Naive thymus-derived CD8-positive, alpha-beta T cell (primary cell): Measurements from ENCODE around the gene EDA. TPM values are rescaled to one million over a fixed set of nuclear protein-coding genes. Genes with fewer than 3 reads are reported as not detected.

Experiments
- ATAC-seq, 2 donors: fragments of 150-1000 bp; cut with Tn5 transposase in 1 of 2; sonication (Bioruptor Pico), chemical (Tn5 transposase) in 1 of 2; 1 replicate in 1 of 2; 2 replicates in 1 of 2; pipeline ENCODE4 v1.10.0; 2021; ENCODE audit warnings: mild to moderate bottlenecking in 2 of 2, moderate library complexity in 2 of 2
- POLR2A ChIA-PET: fragments of 350-600 bp; sonication (Branson Sonifier 250); formaldehyde crosslinking; loops from one replicate; lab custom pipeline; 2021; ENCODE audit warnings: antibody characterized with exemption; lab: Charles Lee
- DNase-seq, 10 donors: peaks; one replicate each; pipeline versions ENCODE4 v3.0.0 to v3.0.0-alpha.2; 2020 to 2022
- H3K27ac Mint-ChIP-seq, 10 donors: one replicate each; pipeline ENCODE4 v1.8.0; 2020 to 2022; ENCODE audit warnings: mild to moderate bottlenecking in 10 of 10, mixed read lengths in 10 of 10, moderate library complexity in 4 of 10, inconsistent platforms in 1 of 10
- H3K27me3 Mint-ChIP-seq, 5 donors: one replicate each; pipeline ENCODE4 v1.8.0; 2021 to 2022; ENCODE audit warnings: mixed read lengths in 5 of 5
- H3K36me3 Mint-ChIP-seq, 3 donors: one replicate each; pipeline ENCODE4 v1.8.0; 2020 to 2022; ENCODE audit warnings: mixed read lengths in 3 of 3, mild to moderate bottlenecking in 2 of 3, inconsistent platforms in 1 of 3
- H3K4me1 Mint-ChIP-seq, 4 donors: one replicate each; pipeline ENCODE4 v1.8.0; 2021 to 2022; ENCODE audit warnings: mixed read lengths in 4 of 4
- H3K4me3 Mint-ChIP-seq, 10 donors: one replicate each; pipeline ENCODE4 v1.8.0; 2020 to 2022; ENCODE audit warnings: mild to moderate bottlenecking in 10 of 10, mixed read lengths in 10 of 10, moderate library complexity in 6 of 10, inconsistent platforms in 1 of 10
- H3K9me3 Mint-ChIP-seq, 9 donors: one replicate each; pipeline ENCODE4 v1.8.0; 2020 to 2022; ENCODE audit warnings: mixed read lengths in 9 of 9, mild to moderate bottlenecking in 3 of 9, inconsistent platforms in 1 of 9, moderate library complexity in 1 of 9
- polyA plus RNA-seq, 3 donors: library from polyadenylated mRNA; unstranded; fragments of 300-500 nt; fragmentation: Illumina TruSeq; gene quantifications; one replicate each; pipeline ENCODE4 v1.2.3, GENCODE V29; 2021
- total RNA-seq, 8 experiments: library from RNA in 2 of 8; stranded (reverse) in 2 of 8; gene quantifications; one replicate each; pipeline ENCODE4 v1.2.3 and lab custom pipeline; 2021 to 2026

Gene EDA
- total and polyA plus RNA-seq, 5 experiments from 2014 or later: 0.80 to 1.7 (median 1.1) TPM

- H3K4me3 Mint-ChIP-seq: no peak overlapping the region
- H3K36me3 Mint-ChIP-seq: peaks cover 0 to 10% (median 3%) of the 10 kb centered on the region in 3 donors
- H3K27me3 Mint-ChIP-seq: no peaks in the 10 kb centered on the region
- POLR2A ChIA-PET: no interaction called here
- no peak overlapping the region for H3K27ac Mint-ChIP-seq
- ATAC-seq (no peak), DNase-seq (no peak)
- peaks cover 0 to 39% (median 12%) of the 10 kb centered on the region in 9 donors for H3K9me3 Mint-ChIP-seq
- H3K4me1 Mint-ChIP-seq: no peaks in the 10 kb centered on the region
Observed at GRCh38 chrX:69884210-69884609, 268.3 kb downstream of the EDA start.

- no peak for DNase-seq
- H3K4me3 Mint-ChIP-seq: no peak overlapping the region
- POLR2A ChIA-PET: no interaction called here
- no peak overlapping the region for H3K27ac Mint-ChIP-seq
- H3K9me3 Mint-ChIP-seq: peaks cover 0 to 5% (median 0%) of the 10 kb centered on the region in 9 donors
- H3K4me1 Mint-ChIP-seq: no peaks in the 10 kb centered on the region
- no peaks in the 10 kb centered on the region for H3K27me3 Mint-ChIP-seq
- ATAC-seq: no peak
- H3K36me3 Mint-ChIP-seq: peaks cover 0 to 5% (median 0%) of the 10 kb centered on the region in 3 donors
Observed at GRCh38 chrX:69896046-69896445, 280.1 kb downstream of the EDA start.

- ATAC-seq (no peak), DNase-seq (no peak)
- Mint-ChIP-seq H3K9me3 (peaks cover 0 to 3% (median 0%) of the 10 kb centered on the region in 9 donors), H3K27me3 (no peaks in the 10 kb centered on the region), H3K27ac (no peak overlapping the region), H3K4me3 (no peak overlapping the region), H3K4me1 (no peaks in the 10 kb centered on the region), H3K36me3 (peaks cover 0 to 5% (median 0%) of the 10 kb centered on the region in 3 donors)
- POLR2A ChIA-PET: no interaction called here
Observed at GRCh38 chrX:69900491-69900890, 284.6 kb downstream of the EDA start.

GRCh38 chrX:69906447-69906846 is 290.5 kb downstream of the EDA start:
- no peaks in the 10 kb centered on the region for H3K4me1 Mint-ChIP-seq

GRCh38 chrX:69914781-69915180 is 298.9 kb downstream of the EDA start:
- H3K4me3 Mint-ChIP-seq: no peak overlapping the region
- no peaks in the 10 kb centered on the region for H3K4me1 Mint-ChIP-seq
- no peak for ATAC-seq
- peaks cover 0 to 2% (median 0%) of the 10 kb centered on the region in 3 donors for H3K36me3 Mint-ChIP-seq
- no peaks in the 10 kb centered on the region for H3K27me3 Mint-ChIP-seq
- DNase-seq: no peak
- H3K27ac Mint-ChIP-seq: no peak overlapping the region
- H3K9me3 Mint-ChIP-seq: peaks cover 0 to 20% (median 0%) of the 10 kb centered on the region in 9 donors
- POLR2A ChIA-PET: no interaction called here

More at GRCh38 chrX:69906447-69906846, 290.5 kb downstream of the EDA start:
- Mint-ChIP-seq H3K9me3 (peaks cover 0 to 3% (median 0%) of the 10 kb centered on the region in 9 donors), H3K36me3 (peaks cover 0 to 2% (median 0%) of the 10 kb centered on the region in 3 donors), H3K27ac (no peak overlapping the region), H3K27me3 (no peaks in the 10 kb centered on the region), H3K4me3 (no peak overlapping the region)
- POLR2A ChIA-PET: no interaction called here
- DNase-seq (no peak), ATAC-seq (no peak)

- H3K4me1 Mint-ChIP-seq: no peaks in the 10 kb centered on the region
- no peak for DNase-seq
- no peaks in the 10 kb centered on the region for H3K27me3 Mint-ChIP-seq
- ATAC-seq: no peak
- no peak overlapping the region for H3K27ac Mint-ChIP-seq
- POLR2A ChIA-PET: no interaction called here
- H3K36me3 Mint-ChIP-seq: no peaks in the 10 kb centered on the region
- peaks cover 0 to 18% (median 0%) of the 10 kb centered on the region in 9 donors for H3K9me3 Mint-ChIP-seq
- no peak overlapping the region for H3K4me3 Mint-ChIP-seq
Observed at GRCh38 chrX:69919749-69920148, 303.8 kb downstream of the EDA start.

GRCh38 chrX:69932323-69932722 is 316.4 kb downstream of the EDA start:
- H3K9me3 Mint-ChIP-seq: peaks cover 0 to 14% (median 2%) of the 10 kb centered on the region in 9 donors
- DNase-seq (no peak), ATAC-seq (no peak)
- H3K4me1 Mint-ChIP-seq: no peaks in the 10 kb centered on the region
- no peak overlapping the region for H3K27ac Mint-ChIP-seq
- H3K27me3 Mint-ChIP-seq: peaks cover 0 to 4% (median 0%) of the 10 kb centered on the region in 5 donors
- H3K36me3 Mint-ChIP-seq: peaks cover 0 to 3% (median 2%) of the 10 kb centered on the region in 3 donors
- H3K4me3 Mint-ChIP-seq: no peak overlapping the region
- POLR2A ChIA-PET: no interaction called here

GRCh38 chrX:69948276-69948797 is 332.4 kb downstream of the EDA start:
- POLR2A ChIA-PET: no interaction called here
- Mint-ChIP-seq H3K9me3 (peaks cover 0 to 3% (median 0%) of the 10 kb centered on the region in 9 donors), H3K4me1 (no peaks in the 10 kb centered on the region), H3K36me3 (no peaks in the 10 kb centered on the region), H3K4me3 (no peak overlapping the region), H3K27me3 (peaks cover 0 to 8% (median 0%) of the 10 kb centered on the region in 5 donors), H3K27ac (no peak overlapping the region)
- no peak for DNase-seq
- ATAC-seq: no peak

- peaks cover 0 to 3% (median 0%) of the 10 kb centered on the region in 9 donors for H3K9me3 Mint-ChIP-seq
- ATAC-seq (no peak), DNase-seq (no peak)
- no peaks in the 10 kb centered on the region for H3K27me3 Mint-ChIP-seq
- POLR2A ChIA-PET: no interaction called here
- no peaks in the 10 kb centered on the region for H3K36me3 Mint-ChIP-seq
- no peaks in the 10 kb centered on the region for H3K4me1 Mint-ChIP-seq
- no peak overlapping the region for H3K4me3 Mint-ChIP-seq
- H3K27ac Mint-ChIP-seq: no peak overlapping the region
Observed at GRCh38 chrX:69951753-69952152, 335.8 kb downstream of the EDA start.

- POLR2A ChIA-PET: no interaction called here
- no peak overlapping the region for H3K4me3 Mint-ChIP-seq
- DNase-seq (no peak), ATAC-seq (no peak)
- H3K27ac Mint-ChIP-seq: no peak overlapping the region
- no peaks in the 10 kb centered on the region for H3K9me3 Mint-ChIP-seq
- no peaks in the 10 kb centered on the region for H3K27me3 Mint-ChIP-seq
- peaks cover 0 to 3% (median 2%) of the 10 kb centered on the region in 3 donors for H3K36me3 Mint-ChIP-seq
- H3K4me1 Mint-ChIP-seq: no peaks in the 10 kb centered on the region
Observed at GRCh38 chrX:69959712-69960111, 343.8 kb downstream of the EDA start.

- Mint-ChIP-seq H3K9me3 (no peaks in the 10 kb centered on the region), H3K4me1 (no peaks in the 10 kb centered on the region), H3K4me3 (no peak overlapping the region), H3K36me3 (peaks cover 0 to 5% (median 2%) of the 10 kb centered on the region in 3 donors), H3K27me3 (no peaks in the 10 kb centered on the region), H3K27ac (no peak overlapping the region)
- DNase-seq: no peak
- ATAC-seq: no peak
- POLR2A ChIA-PET: no interaction called here
Observed at GRCh38 chrX:69961365-69962072, 345.6 kb downstream of the EDA start.

GRCh38 chrX:69968950-69969349 is 353.0 kb downstream of the EDA start:
- Mint-ChIP-seq H3K27me3 (peaks cover 0 to 7% (median 0%) of the 10 kb centered on the region in 5 donors), H3K4me1 (no peaks in the 10 kb centered on the region), H3K4me3 (no peak overlapping the region), H3K36me3 (peaks cover 0 to 2% (median 0%) of the 10 kb centered on the region in 3 donors), H3K27ac (no peak overlapping the region), H3K9me3 (no peaks in the 10 kb centered on the region)
- ATAC-seq: no peak
- DNase-seq: no peak
- POLR2A ChIA-PET: no interaction called here

GRCh38 chrX:69969460-69969859 is 353.5 kb downstream of the EDA start:
- DNase-seq (no peak), ATAC-seq (no peak)
- Mint-ChIP-seq H3K4me1 (no peaks in the 10 kb centered on the region), H3K4me3 (no peak overlapping the region), H3K27ac (no peak overlapping the region), H3K9me3 (no peaks in the 10 kb centered on the region), H3K27me3 (peaks cover 0 to 7% (median 0%) of the 10 kb centered on the region in 5 donors), H3K36me3 (peaks cover 0 to 2% (median 0%) of the 10 kb centered on the region in 3 donors)
- POLR2A ChIA-PET: no interaction called here
